GM12878 (cell line): Measurements from ENCODE around the gene SLC25A11.

Source experiments
- CBX5 ChIP-seq: sonication (generic); IDR thresholded peaks from 2 replicates; pipeline ENCODE4 v1.6.1; 2016; ENCODE audit warnings: low read depth, moderate library complexity, mild to moderate bottlenecking, inconsistent platforms
- CHD4 ChIP-seq: fragments of 200-600 bp; sonication (generic); IDR thresholded peaks from 2 replicates; pipeline ENCODE4 v1.6.1; 2016; ENCODE audit warnings: mild to moderate bottlenecking
- CTCF ChIP-seq, 3 experiments: IDR thresholded peaks in 2 of 3; conservative IDR thresholded peaks in 1 of 3; 2 replicates each; pipeline ENCODE4 v1.5.1; 2011; ENCODE audit warnings: low read depth in 3 of 3, low read length in 3 of 3, mild to moderate bottlenecking in 3 of 3, control low read depth in 2 of 3, moderate library complexity in 2 of 3, inconsistent platforms in 1 of 3, mixed read lengths in 1 of 3; ENCODE audit not compliant: control insufficient read depth in 2 of 3, insufficient read depth in 1 of 3; ENCODE audit errors: extremely low read depth in 1 of 3
- DPF2 ChIP-seq: fragments of 450-650 bp; IDR thresholded peaks from 2 replicates; pipeline ENCODE4 v1.6.1; 2017; ENCODE audit warnings: mild to moderate bottlenecking
- NBN ChIP-seq: fragments of 450-650 bp; IDR thresholded peaks from 2 replicates; pipeline ENCODE4 v1.6.1; 2016
- POLR2A ChIP-seq: IDR thresholded peaks from 2 replicates; pipeline ENCODE4 v1.6.1; 2011; ENCODE audit warnings: low read depth, mild to moderate bottlenecking, low read length
- SKIL ChIP-seq: fragments of 450-650 bp; IDR thresholded peaks from 2 replicates; pipeline ENCODE4 v1.6.1; 2017; ENCODE audit warnings: mild to moderate bottlenecking, low read depth, inconsistent platforms; ENCODE audit not compliant: poor library complexity, severe bottlenecking

GRCh38 chr17:4987767-4988567 lies 48.1 kb upstream of the SLC25A11 start:
- no peak for TF ChIP-seq DPF2
- no peak for TF ChIP-seq CBX5
- TF ChIP-seq CTCF (IDR thresholded peaks at IDR 0.05 in 2 of 3, conservative IDR thresholded peaks at IDR 0.05 in 1 of 3; ENCODE audit: control insufficient read depth in 2 of 3, extremely low read depth in 1 of 3, insufficient read depth in 1 of 3, low read depth in 3 of 3, low read length in 3 of 3): no peak
- TF ChIP-seq POLR2A: peak; percentile 64
- no peak for TF ChIP-seq SKIL
- TF ChIP-seq NBN: 0 out of 2 replicates have a peak, but pooled peaks have one; percentile 15
- TF ChIP-seq CHD4: no peak
